Neuronal stem cell (in vitro differentiated cells): Measurements from ENCODE around the gene FAM83E.
A peak's percentile ranks its signal among the peaks of the same experiment; 100 is the strongest.

Experiments used
- DNase-seq: peaks from one replicate; pipeline ENCODE4 v3.0.0-alpha.2; 2013; ENCODE audit warnings: low spot score
- H2AFZ ChIP-seq: one replicate; pipeline ENCODE4 v1.6.1; 2013; ENCODE audit warnings: mild to moderate bottlenecking, low read length, inconsistent platforms
- H2AK5ac ChIP-seq: 2 replicates; pipeline ENCODE4 v1.6.1; 2013; ENCODE audit warnings: low read depth, mild to moderate bottlenecking, inconsistent platforms, low read length, moderate library complexity, mixed read lengths
- H2BK120ac ChIP-seq: 2 replicates; pipeline ENCODE4 v1.6.1; 2013; ENCODE audit warnings: low read depth, mild to moderate bottlenecking, inconsistent platforms, low read length, moderate library complexity, mixed read lengths
- H2BK12ac ChIP-seq: one replicate; pipeline ENCODE4 v1.6.1; 2013; ENCODE audit warnings: low read length, inconsistent platforms
- H2BK15ac ChIP-seq: 2 replicates; pipeline ENCODE4 v1.6.1; 2013; ENCODE audit warnings: mild to moderate bottlenecking, low read length, inconsistent platforms, mixed read lengths
- H2BK5ac ChIP-seq: one replicate; pipeline ENCODE4 v1.6.1; 2013; ENCODE audit warnings: inconsistent platforms, mild to moderate bottlenecking, low read length, moderate library complexity
- H3K14ac ChIP-seq: one replicate; pipeline ENCODE4 v1.6.1; 2013; ENCODE audit warnings: low read length, inconsistent platforms
- H3K18ac ChIP-seq: 2 replicates; pipeline ENCODE4 v1.6.1; 2013; ENCODE audit warnings: low read length, inconsistent platforms
- H3K23ac ChIP-seq: 2 replicates; pipeline ENCODE4 v1.6.1; 2013; ENCODE audit warnings: low read depth, mild to moderate bottlenecking, mixed read lengths, low read length, inconsistent platforms; ENCODE audit not compliant: poor library complexity
- H3K27ac ChIP-seq: replicated peaks from 3 replicates; pipeline ENCODE4 v1.5.1; 2013; ENCODE audit warnings: low read length, inconsistent platforms
- H3K27me3 ChIP-seq, 3 experiments: 2 replicates each; pipeline ENCODE4 v1.6.1; 2013; ENCODE audit warnings: low read length in 3 of 3, mild to moderate bottlenecking in 2 of 3, inconsistent platforms in 1 of 3, low read depth in 1 of 3, mixed read lengths in 1 of 3, moderate library complexity in 1 of 3; ENCODE audit not compliant: control insufficient read depth in 3 of 3, insufficient read depth in 3 of 3
- H3K36me3 ChIP-seq, 2 donors: replicated peaks in 1 of 2; 2 replicates each; pipeline ENCODE4 v1.6.1; 2013; ENCODE audit warnings: low read length in 2 of 2; ENCODE audit not compliant: control insufficient read depth in 2 of 2, insufficient read depth in 2 of 2
- H3K4ac ChIP-seq: 2 replicates; pipeline ENCODE4 v1.6.1; 2013; ENCODE audit warnings: inconsistent platforms, mild to moderate bottlenecking, low read length, moderate library complexity
- H3K4me1 ChIP-seq, 2 donors: 1 replicate in 1 of 2; 2 replicates in 1 of 2; pipeline ENCODE4 v1.6.1; 2013; ENCODE audit warnings: low read length in 2 of 2, low read depth in 1 of 2; ENCODE audit not compliant: control insufficient read depth in 2 of 2, insufficient read depth in 1 of 2
- H3K4me2 ChIP-seq: one replicate; pipeline ENCODE4 v1.6.1; 2013; ENCODE audit warnings: mild to moderate bottlenecking, low read length, inconsistent platforms; ENCODE audit not compliant: insufficient read depth, poor library complexity, severe bottlenecking
- H3K4me3 ChIP-seq, 2 donors: 2 replicates each; pipeline ENCODE4 v1.5.1; 2013; ENCODE audit warnings: low read length in 2 of 2, mild to moderate bottlenecking in 2 of 2, inconsistent platforms in 1 of 2, moderate library complexity in 1 of 2
- H3K79me1 ChIP-seq: one replicate; pipeline ENCODE4 v1.6.1; 2013; ENCODE audit warnings: low read depth, mild to moderate bottlenecking, inconsistent platforms, low read length, moderate library complexity
- H3K9ac ChIP-seq: one replicate; pipeline ENCODE4 v1.6.1; 2013; ENCODE audit warnings: mild to moderate bottlenecking, low read depth, low read length, inconsistent platforms; ENCODE audit not compliant: poor library complexity
- H3K9me3 ChIP-seq, 2 donors: replicated peaks in 1 of 2; 2 replicates each; pipeline versions ENCODE3 to v1.6.1; 2013; ENCODE audit warnings: low read length in 2 of 2, mild to moderate bottlenecking in 2 of 2, inconsistent platforms in 1 of 2, low read depth in 1 of 2, mixed read lengths in 1 of 2, moderate library complexity in 1 of 2; ENCODE audit not compliant: control insufficient read depth in 2 of 2, insufficient read depth in 1 of 2
- H4K8ac ChIP-seq: one replicate; pipeline ENCODE4 v1.6.1; 2013; ENCODE audit warnings: low read depth, mild to moderate bottlenecking, inconsistent platforms, low read length, moderate library complexity
- H4K91ac ChIP-seq: one replicate; pipeline ENCODE4 v1.6.1; 2013; ENCODE audit warnings: low read length, low read depth, mild to moderate bottlenecking, inconsistent platforms; ENCODE audit not compliant: poor library complexity
- WGBS, 2 donors: extraction: QIAGEN DNeasy Blood & Tissue Kit; methylation state at CpG; one replicate each; pipeline ENCODE4 v1.1.7; 2013; ENCODE audit warnings: missing lambda C conversion rate in 2 of 2, mixed read lengths in 1 of 2; ENCODE audit not compliant: insufficient read length in 2 of 2, insufficient replicate concordance in 1 of 2; ENCODE audit errors: extremely low coverage in 2 of 2; 5-methylcytosine and 5-hydroxymethylcytosine counted together

FAM83E gene

GRCh38 chr19:48635263-48635965 lies 20.5 kb upstream of the FAM83E start:
- Histone ChIP-seq H3K79me1 (no peaks in the 10 kb centered on the region), H2BK15ac (peak overlapping the region; percentile 70), H3K18ac (peak overlapping the region; percentile 93), H2BK12ac (no peak overlapping the region), H3K36me3 (peaks cover 8 to 10% of the 10 kb centered on the region in 2 donors), H3K14ac (peak overlapping the region; percentile 63), H3K9ac (peak overlapping the region; percentile 88), H2AFZ (peak overlapping the region; percentile 83), H3K9me3 (peaks cover 0 to 3% of the 10 kb centered on the region in 2 donors), H3K27me3 (peaks cover 0 to 4% (median 0%) of the 10 kb centered on the region in 3 experiments), H3K4me1 (peaks cover 29 to 45% of the 10 kb centered on the region in 2 donors), H4K8ac (no peak overlapping the region), H3K4me2 (peak overlapping the region; percentile 97), H2AK5ac (peak overlapping the region; percentile 33), H3K23ac (peak overlapping the region; percentile 81), H3K27ac (peak overlapping the region; percentile 57), H4K91ac (no peak overlapping the region), H2BK5ac (peak overlapping the region; percentile 83), H3K4me3 (peak overlapping the region; percentile 71 to 78), H3K4ac (no peak overlapping the region), H2BK120ac (no peak overlapping the region)
- WGBS, 2 donors: no CpG with 5 or more reads among the region's 67 CpGs
- peak; percentile 58 for DNase-seq

DNA sequence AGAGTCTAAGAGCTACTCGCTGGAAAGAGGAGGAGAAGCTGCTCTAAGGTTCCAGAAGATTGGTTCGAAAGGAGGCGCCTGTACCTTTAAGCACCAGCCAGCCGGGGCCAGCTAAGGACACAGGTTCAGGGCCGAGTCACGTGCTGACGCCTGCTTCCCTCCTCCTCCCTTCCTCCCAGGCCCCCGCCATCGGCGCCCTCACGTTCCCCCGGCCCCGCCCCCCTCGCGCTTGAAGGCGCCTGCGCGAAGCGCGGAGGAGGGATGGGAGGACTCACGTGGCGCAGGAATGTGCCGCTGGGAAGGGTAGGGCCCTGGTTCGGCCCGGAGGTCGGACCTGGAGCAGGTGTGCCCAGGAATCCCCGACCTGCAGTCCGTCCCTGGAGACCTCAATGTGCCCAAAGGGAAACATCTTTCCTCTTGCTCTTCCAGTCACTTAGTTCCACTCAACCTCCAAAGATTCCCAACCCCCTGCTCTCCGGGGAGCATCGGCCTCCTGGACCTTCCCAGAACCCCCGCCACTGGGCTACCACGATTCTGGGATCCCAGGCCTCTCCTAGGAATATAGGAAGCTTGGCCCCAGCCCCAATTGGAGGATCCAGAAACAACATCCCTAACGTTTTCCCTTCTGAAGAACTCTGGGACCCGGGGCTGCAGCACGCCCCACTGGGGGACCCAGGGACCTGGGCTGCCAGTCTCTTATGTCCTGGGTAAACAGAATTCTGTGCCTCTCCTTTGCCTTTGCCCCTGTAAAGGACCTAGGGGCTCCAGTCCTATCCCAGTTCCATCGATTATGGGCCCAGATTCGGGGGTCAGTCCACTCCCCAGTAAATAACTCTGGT lies 19.8 kb upstream of the FAM83E start:
- peaks cover 9 to 13% of the 10 kb centered on the region in 2 donors for H3K36me3 ChIP-seq
- H3K23ac ChIP-seq: no peak overlapping the region
- WGBS, 2 donors: no CpG with 5 or more reads among the region's 37 CpGs
- H3K4me1 ChIP-seq: peaks cover 31 to 47% of the 10 kb centered on the region in 2 donors
- H4K8ac ChIP-seq: no peak overlapping the region
- H3K9ac ChIP-seq: no peak overlapping the region
- H2BK12ac ChIP-seq: no peak overlapping the region
- H3K18ac ChIP-seq: peak overlapping the region; percentile 81
- H3K9me3 ChIP-seq: peaks cover 0 to 3% of the 10 kb centered on the region in 2 donors
- H3K14ac ChIP-seq: no peak overlapping the region
- H2BK15ac ChIP-seq: peak overlapping the region; percentile 46
- peak overlapping the region; percentile 23 for H2AK5ac ChIP-seq
- H3K79me1 ChIP-seq: no peaks in the 10 kb centered on the region
- H4K91ac ChIP-seq: no peak overlapping the region
- peaks cover 0 to 4% (median 0%) of the 10 kb centered on the region in 3 experiments for H3K27me3 ChIP-seq
- H3K27ac ChIP-seq: peak overlapping the region; percentile 57
- peak overlapping the region; percentile 83 for H2BK5ac ChIP-seq
- peak overlapping the region; percentile 15 to 71 for H3K4me3 ChIP-seq
- H3K4me2 ChIP-seq: peak overlapping the region; percentile 97
- DNase-seq: peak; percentile 87
- H2BK120ac ChIP-seq: no peak overlapping the region
- H2AFZ ChIP-seq: peak overlapping the region; percentile 83
- no peak overlapping the region for H3K4ac ChIP-seq

GRCh38 chr19:48634036-48634342 lies 19.1 kb upstream of the FAM83E start:
- H3K79me1 ChIP-seq: no peaks in the 10 kb centered on the region
- H2AFZ ChIP-seq: peak overlapping the region; percentile 35
- peak overlapping the region in 1 of 2 donors; percentile 11 for H3K4me3 ChIP-seq
- H2BK120ac ChIP-seq: no peak overlapping the region
- H3K36me3 ChIP-seq: peaks cover 7 to 19% of the 10 kb centered on the region in 2 donors
- H3K4ac ChIP-seq: no peak overlapping the region
- H3K27me3 ChIP-seq: peaks cover 0 to 4% (median 0%) of the 10 kb centered on the region in 3 experiments
- H2BK12ac ChIP-seq: no peak overlapping the region
- H3K14ac ChIP-seq: no peak overlapping the region
- no peak overlapping the region for H3K4me2 ChIP-seq
- no peak overlapping the region for H3K9ac ChIP-seq
- no peak overlapping the region for H2BK15ac ChIP-seq
- H2AK5ac ChIP-seq: no peak overlapping the region
- no peak for DNase-seq
- no peak overlapping the region for H4K91ac ChIP-seq
- no peak overlapping the region for H3K18ac ChIP-seq
- no peak overlapping the region for H3K27ac ChIP-seq
- peaks cover 34 to 47% of the 10 kb centered on the region in 2 donors for H3K4me1 ChIP-seq
- H3K23ac ChIP-seq: no peak overlapping the region
- H2BK5ac ChIP-seq: no peak overlapping the region
- no CpG with 5 or more reads among the region's 7 CpGs for WGBS, 2 donors
- H3K9me3 ChIP-seq: no peaks in the 10 kb centered on the region
- no peak overlapping the region for H4K8ac ChIP-seq
